WI38 (cell line): ENCODE results near the gene RAD1.

Experiments
- H3K4me3 ChIP-seq: 2 replicates; pipeline ENCODE4 v1.5.1; 2011; ENCODE audit warnings: low read depth, mild to moderate bottlenecking, control low read depth, low read length
- CTCF ChIP-seq: IDR thresholded peaks from 2 replicates; pipeline ENCODE4 v1.5.1; 2012; ENCODE audit warnings: low read depth, mild to moderate bottlenecking, control low read depth, low read length

Gene RAD1

DNA sequence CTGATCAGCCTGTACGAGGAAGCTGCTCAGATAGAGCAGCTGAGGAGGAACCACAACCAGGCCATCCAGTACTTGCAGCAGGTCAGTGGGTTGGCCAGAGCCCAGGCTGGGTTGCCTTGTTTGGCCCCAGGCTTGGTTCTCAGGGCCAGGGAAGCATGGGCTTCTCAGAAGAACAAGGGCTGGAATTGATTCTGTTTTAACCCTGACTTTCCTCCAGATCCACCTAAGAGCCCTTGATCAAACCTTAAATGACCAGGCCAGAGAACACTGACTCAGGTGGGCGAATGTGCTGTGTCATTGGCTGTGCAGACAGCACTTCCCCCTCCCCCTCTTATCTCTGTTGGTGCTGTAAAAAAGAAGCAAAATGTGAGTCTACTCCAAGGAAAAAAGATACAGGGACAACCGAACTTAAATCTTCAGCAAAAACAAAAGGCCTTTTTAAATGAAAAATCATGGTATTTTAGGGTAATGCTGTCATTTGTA lies 48.3 kb downstream of the RAD1 start:
- TF ChIP-seq CTCF, result no peak
- H3K4me3 ChIP-seq, result no peak overlapping the region

DNA sequence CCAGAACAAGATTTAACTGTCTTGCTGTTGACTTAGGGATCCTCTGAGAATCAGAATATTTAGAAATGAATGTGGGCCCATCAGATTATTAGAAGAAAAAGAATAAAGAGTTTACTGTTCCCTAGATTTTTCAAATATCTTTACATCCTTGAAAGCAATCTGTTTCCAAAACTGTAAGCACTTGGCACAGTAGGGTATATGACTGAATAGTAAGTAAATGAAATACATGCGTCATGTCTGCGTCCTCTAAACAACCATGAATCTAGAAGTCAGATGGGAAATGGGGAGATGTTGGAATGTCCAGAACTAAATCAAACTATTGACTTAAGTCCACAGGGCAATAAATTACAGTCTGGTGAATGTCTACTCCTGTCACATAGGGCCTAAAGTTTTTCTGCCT lies 50.2 kb downstream of the RAD1 start:
- no peak for TF ChIP-seq CTCF
- no peak overlapping the region for H3K4me3 ChIP-seq

DNA sequence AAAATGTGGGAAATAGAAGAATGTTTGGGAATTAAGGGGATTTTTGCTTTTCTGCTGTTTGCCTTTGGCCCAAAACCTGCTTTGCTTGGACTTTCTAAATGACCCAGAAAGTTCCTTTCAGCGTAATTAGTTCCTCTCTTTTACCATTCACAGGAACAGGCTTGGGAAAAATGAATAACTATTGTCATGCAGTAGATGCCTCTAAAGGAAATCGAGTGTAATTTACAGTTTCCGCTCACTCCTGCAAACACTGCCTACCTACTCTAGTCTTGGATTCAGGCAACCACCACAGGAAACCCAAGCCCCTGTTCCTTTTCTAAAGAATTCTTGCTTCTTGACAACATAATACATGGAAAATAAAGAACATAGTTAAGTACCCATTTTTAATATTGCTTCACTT lies 51.4 kb downstream of the RAD1 start:
- TF ChIP-seq CTCF, result no peak
- no peak overlapping the region for H3K4me3 ChIP-seq

GRCh38 chr5:34859253-34859652 lies 56.1 kb downstream of the RAD1 start:
- H3K4me3 ChIP-seq, result no peak overlapping the region
- no peak for TF ChIP-seq CTCF

DNA sequence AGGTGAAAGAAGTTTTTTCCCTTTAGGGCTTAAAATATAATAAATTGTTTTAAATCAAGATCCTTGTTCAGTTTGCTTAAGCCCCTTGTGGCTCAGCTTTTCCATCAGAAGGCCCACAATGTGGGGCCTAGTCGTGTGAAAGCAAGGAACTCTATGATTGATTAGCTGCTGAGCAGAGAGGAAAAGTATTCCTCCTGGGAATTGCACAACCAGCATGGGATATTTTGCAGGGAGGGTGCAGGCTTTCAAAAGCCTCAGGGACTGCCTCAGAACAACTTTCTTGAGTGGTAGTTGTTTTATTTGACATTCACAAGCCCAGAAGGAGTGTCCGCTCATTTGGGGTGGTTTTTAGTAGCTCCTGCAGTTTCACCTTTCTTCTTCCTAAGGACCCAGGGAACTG lies 56.5 kb downstream of the RAD1 start:
- H3K4me3 ChIP-seq, result no peak overlapping the region
- TF ChIP-seq CTCF, result no peak

- no peak for TF ChIP-seq CTCF
- H3K4me3 ChIP-seq, result no peak overlapping the region
Observed at GRCh38 chr5:34857894-34858293, 57.4 kb downstream of the RAD1 start.

DNA sequence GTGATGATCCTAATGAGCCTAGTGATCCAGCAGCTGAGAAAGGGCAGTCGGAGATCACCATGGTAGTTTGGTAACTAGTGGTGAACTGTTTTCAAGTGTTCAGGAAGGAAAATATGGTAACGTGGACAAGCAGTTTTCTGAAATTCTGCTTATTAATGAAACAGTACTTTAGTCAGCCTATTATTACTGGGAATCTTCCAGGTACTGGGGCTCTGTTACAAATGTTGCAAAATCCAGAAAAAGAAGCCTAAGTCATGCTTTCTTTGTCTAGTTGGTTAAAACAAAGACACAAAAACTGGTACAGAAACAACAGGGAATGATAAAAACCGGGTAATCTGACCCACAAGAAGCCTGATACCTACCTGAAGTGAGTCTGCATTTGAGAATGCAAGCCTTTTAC lies 58.1 kb downstream of the RAD1 start:
- H3K4me3 ChIP-seq, result no peak overlapping the region
- TF ChIP-seq CTCF, result no peak
